Ascending aorta (tissue), 2 donors: ENCODE data around the gene ILF2. TPM values are rescaled to one million over a fixed set of nuclear protein-coding genes. Genes with fewer than 3 reads are reported as not detected.
A peak's percentile ranks its signal among the peaks of the same experiment; 100 is the strongest.

Source experiments
- DNase-seq, 2 donors: peaks; one replicate each; pipeline ENCODE4 v3.0.0-alpha.2; 2019; ENCODE audit warnings: low spot score in 2 of 2
- H3K27ac ChIP-seq, 2 donors: fragments of 200-600 bp; sonication (generic); one replicate each; pipeline ENCODE4 v1.5.1; 2016 to 2017; ENCODE audit warnings: mild to moderate bottlenecking in 1 of 2
- H3K27me3 ChIP-seq: fragments of 200-600 bp; sonication (generic); one replicate; pipeline ENCODE4 v1.5.1; 2017
- H3K36me3 ChIP-seq, 2 donors: fragments of 200-600 bp; sonication (generic); one replicate each; pipeline ENCODE4 v1.5.1; 2016
- H3K4me1 ChIP-seq, 2 donors: fragments of 200-600 bp; sonication (generic); one replicate each; pipeline ENCODE4 v1.5.1; 2016 to 2017; ENCODE audit warnings: mild to moderate bottlenecking in 1 of 2
- H3K4me3 ChIP-seq, 2 donors: fragments of 200-600 bp; sonication (generic); one replicate each; pipeline ENCODE4 v1.5.1; 2016 to 2017; ENCODE audit warnings: mild to moderate bottlenecking in 1 of 2
- H3K9me3 ChIP-seq, 2 donors: fragments of 200-600 bp; sonication (generic); one replicate each; pipeline ENCODE4 v1.5.1; 2016
- intact Hi-C: fragments of 100-400 bp; cut with DNase I; formaldehyde crosslinking; loops from one replicate; pipeline ENCODE4 v1.15.1; 2023
- total RNA-seq: library from RNA; depleted of rRNA; stranded (reverse); fragments of >200 nt; gene quantifications from one replicate; pipeline ENCODE4 v1.1.0, GENCODE V29; 2016
- TF ChIP-seq, protein P1 (sequence below), 3 experiments: fragments of 200-600 bp in 2 of 3; fragments of 450-650 bp in 1 of 3; sonication (generic) in 2 of 3; IDR thresholded peaks; one replicate each; pipeline ENCODE4 v1.5.1; 2016 to 2019; ENCODE audit warnings: antibody characterized with exemption in 3 of 3, mild to moderate bottlenecking in 1 of 3, moderate library complexity in 1 of 3

Gene ILF2
- total RNA-seq, 1 donor from 2014 or later, result 37.5 TPM

DNA sequence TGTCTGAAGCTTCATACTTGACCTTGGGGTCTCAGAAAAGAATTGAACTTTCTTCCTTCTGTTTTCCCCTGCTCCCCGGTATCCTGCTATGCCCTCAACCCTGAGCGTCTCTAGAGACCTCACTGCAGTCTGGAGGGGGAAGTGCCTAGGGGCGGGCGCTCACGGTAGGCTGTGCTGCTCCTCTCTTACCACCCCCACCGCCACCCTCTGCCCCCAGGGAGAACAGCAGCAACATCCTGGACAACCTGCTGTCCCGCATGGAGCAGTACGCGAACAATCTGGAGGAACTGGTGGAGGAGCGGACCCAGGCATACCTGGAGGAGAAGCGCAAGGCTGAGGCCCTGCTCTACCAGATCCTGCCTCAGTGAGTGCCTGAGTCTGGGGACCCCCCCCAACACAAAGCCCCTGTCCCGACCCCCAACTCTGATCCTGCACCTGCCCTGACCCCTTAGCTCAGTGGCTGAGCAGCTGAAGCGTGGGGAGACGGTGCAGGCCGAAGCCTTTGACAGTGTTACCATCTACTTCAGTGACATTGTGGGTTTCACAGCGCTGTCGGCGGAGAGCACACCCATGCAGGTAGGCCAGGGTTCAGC is 18.0 kb upstream of the ILF2 start:
- Histone ChIP-seq H3K27me3 (no peaks in the 10 kb centered on the region), H3K9me3 (no peaks in the 10 kb centered on the region), H3K4me3 (no peak overlapping the region), H3K36me3 (peaks cover 73 to 90% of the 10 kb centered on the region in 2 donors), H3K4me1 (peaks cover 0 to 4% of the 10 kb centered on the region in 2 donors), H3K27ac (peak overlapping the region; percentile 4 to 47)
- intact Hi-C loops, result no loop called here
- TF ChIP-seq, protein P1, sequence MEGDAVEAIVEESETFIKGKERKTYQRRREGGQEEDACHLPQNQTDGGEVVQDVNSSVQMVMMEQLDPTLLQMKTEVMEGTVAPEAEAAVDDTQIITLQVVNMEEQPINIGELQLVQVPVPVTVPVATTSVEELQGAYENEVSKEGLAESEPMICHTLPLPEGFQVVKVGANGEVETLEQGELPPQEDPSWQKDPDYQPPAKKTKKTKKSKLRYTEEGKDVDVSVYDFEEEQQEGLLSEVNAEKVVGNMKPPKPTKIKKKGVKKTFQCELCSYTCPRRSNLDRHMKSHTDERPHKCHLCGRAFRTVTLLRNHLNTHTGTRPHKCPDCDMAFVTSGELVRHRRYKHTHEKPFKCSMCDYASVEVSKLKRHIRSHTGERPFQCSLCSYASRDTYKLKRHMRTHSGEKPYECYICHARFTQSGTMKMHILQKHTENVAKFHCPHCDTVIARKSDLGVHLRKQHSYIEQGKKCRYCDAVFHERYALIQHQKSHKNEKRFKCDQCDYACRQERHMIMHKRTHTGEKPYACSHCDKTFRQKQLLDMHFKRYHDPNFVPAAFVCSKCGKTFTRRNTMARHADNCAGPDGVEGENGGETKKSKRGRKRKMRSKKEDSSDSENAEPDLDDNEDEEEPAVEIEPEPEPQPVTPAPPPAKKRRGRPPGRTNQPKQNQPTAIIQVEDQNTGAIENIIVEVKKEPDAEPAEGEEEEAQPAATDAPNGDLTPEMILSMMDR (IDR thresholded peaks at IDR 0.05), result no peak
- DNase-seq, result no peak

DNA sequence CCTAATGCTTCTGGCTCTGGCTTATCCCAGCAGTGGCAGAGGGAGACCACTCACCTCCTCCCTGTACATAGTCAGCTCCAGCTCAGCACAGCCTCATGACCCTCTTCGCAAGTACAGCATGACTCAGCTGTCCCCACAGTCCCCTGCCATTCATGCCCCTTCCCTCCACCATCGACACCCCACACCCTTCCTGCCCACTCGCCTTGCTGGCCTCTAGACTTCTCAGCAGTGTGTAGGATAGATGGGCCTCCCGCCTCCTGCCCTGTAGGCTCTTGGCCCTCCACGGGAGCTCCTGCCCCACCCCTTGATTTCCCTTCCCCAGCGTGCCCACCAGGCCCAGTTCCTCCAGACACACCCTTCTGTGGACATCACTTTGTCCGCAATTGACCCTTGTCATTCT is 17.5 kb upstream of the ILF2 start:
- intact Hi-C loops, result no loop called here
- no peak for DNase-seq
- no peak overlapping the region for H3K4me3 ChIP-seq
- TF ChIP-seq, protein P1 (IDR thresholded peaks at IDR 0.05), result no peak
- no peaks in the 10 kb centered on the region for H3K9me3 ChIP-seq
- peaks cover 5 to 9% of the 10 kb centered on the region in 2 donors for H3K4me1 ChIP-seq
- H3K27ac ChIP-seq, result peak overlapping the region; percentile 36 to 47
- H3K36me3 ChIP-seq, result peaks cover 75 to 89% of the 10 kb centered on the region in 2 donors
- H3K27me3 ChIP-seq, result no peaks in the 10 kb centered on the region

DNA sequence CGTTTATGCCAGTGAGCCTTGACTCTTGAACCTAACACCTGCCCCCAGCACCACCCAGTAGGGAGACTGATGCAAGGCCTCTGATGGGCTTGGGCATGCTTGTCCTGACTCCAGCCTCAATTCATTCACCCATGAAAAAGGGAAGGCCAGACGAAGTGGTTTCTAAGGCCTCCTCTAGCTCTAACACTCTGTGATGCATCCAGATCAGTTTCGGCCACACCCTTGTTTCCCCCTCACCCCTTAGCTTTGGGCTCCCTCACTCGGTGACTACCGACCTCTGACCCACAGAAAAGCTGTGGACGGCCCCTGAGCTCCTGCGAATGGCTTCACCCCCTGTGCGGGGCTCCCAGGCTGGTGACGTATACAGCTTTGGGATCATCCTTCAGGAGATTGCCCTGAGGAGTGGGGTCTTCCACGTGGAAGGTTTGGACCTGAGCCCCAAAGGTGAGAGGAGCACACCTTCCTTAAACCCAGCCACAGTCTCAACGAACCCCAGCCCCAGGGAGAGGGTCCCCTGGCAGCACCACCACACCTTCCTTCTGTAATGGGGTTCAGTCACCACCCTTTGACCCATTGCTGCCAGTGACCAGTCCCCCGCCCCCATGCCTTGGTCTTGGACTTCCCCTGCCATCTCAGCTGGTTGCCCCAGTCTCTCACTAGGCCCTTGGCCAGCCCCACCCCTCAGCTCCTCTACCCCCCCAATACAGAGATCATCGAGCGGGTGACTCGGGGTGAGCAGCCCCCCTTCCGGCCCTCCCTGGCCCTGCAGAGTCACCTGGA is 16.7 kb upstream of the ILF2 start:
- Histone ChIP-seq H3K27me3 (no peaks in the 10 kb centered on the region), H3K36me3 (peaks cover 71 to 89% of the 10 kb centered on the region in 2 donors), H3K4me1 (peaks cover 5 to 10% of the 10 kb centered on the region in 2 donors), H3K27ac (peak overlapping the region; percentile 36 to 47), H3K4me3 (no peak overlapping the region), H3K9me3 (no peaks in the 10 kb centered on the region)
- intact Hi-C loops, result no loop called here
- DNase-seq, result no peak
- TF ChIP-seq, protein P1 (IDR thresholded peaks at IDR 0.05), result no peak

DNA sequence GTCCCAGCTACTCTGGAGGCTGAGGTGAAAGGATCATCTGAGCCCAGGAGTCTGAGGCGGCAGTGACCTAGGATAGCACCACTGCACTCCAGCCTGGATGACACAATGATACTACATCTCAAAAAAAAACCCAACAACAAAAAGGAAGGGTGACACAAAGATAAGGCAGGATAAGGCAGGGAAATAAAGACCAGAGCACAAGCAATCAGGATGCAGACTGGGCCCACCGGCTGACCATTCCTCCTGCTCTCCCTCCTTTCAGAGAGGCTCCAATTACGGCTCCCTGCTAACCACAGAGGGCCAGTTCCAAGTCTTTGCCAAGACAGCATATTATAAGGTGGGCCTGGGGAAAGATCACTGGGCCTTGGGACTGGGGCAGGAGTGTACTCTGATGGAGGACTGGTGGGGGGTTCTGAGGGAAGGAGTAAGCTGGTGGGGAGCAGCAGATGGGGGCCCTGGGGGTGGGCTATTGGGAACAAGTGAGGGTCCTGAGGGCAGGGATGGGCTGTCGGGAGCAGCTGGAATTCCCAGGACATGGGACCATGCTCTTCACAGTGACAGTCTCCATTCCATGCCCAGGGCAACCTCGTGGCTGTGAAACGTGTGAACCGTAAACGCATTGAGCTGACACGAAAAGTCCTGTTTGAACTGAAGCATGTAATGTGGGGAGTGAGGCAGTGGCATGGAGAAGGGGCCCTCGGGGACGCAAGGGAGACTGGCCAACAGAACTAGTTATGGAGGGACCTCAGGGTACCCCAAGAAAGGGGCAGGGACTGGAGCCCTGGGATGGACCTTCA is 14.9 kb upstream of the ILF2 start:
- peaks cover 5 to 13% of the 10 kb centered on the region in 2 donors for H3K4me1 ChIP-seq
- no peaks in the 10 kb centered on the region for H3K27me3 ChIP-seq
- peaks cover 75 to 86% of the 10 kb centered on the region in 2 donors for H3K36me3 ChIP-seq
- intact Hi-C loops, result no loop called here
- H3K9me3 ChIP-seq, result no peaks in the 10 kb centered on the region
- no peak for DNase-seq
- H3K4me3 ChIP-seq, result no peak overlapping the region
- TF ChIP-seq, protein P1 (IDR thresholded peaks at IDR 0.05), result no peak
- H3K27ac ChIP-seq, result peak overlapping the region; percentile 44 to 96

DNA sequence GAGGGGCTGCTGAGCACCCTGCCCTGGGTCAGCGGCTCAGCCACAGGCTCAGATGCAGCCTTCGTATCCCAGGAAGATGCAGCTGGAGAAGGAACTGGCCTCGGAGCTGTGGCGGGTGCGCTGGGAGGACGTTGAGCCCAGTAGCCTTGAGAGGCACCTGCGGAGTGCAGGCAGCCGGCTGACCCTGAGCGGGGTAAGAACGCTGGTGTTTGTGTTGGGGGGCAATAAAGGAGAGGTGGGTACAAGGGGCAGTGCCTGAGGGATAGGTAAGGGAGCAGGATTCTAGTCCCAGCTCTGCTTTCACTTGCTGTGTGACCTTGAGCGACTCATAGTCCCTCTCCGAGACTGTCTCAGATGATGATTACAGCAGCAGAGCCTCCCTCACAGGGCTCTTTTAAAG is 14.1 kb upstream of the ILF2 start:
- TF ChIP-seq, protein P1 (IDR thresholded peaks at IDR 0.05), result no peak
- Histone ChIP-seq H3K27me3 (no peaks in the 10 kb centered on the region), H3K36me3 (peaks cover 68 to 79% of the 10 kb centered on the region in 2 donors), H3K4me3 (no peak overlapping the region), H3K4me1 (peaks cover 5 to 13% of the 10 kb centered on the region in 2 donors), H3K27ac (peak overlapping the region; percentile 48 to 96), H3K9me3 (no peaks in the 10 kb centered on the region)
- intact Hi-C loops, result no loop called here
- DNase-seq, result no peak
